HL-60 (cell line): ENCODE data around the gene UCN3.

ENCODE experiments used
- DNase-seq, 2 experiments: peaks; one replicate each; pipeline ENCODE4 v3.0.0-alpha.2; 2010 to 2020; ENCODE audit warnings: low read depth in 1 of 2, low spot score in 1 of 2
- H3K27ac ChIP-seq: fragments of 250-450 bp; sonication (Bioruptor Pico); replicated peaks from 2 replicates; pipeline ENCODE4 v1.5.1; 2020; ENCODE audit warnings: mild to moderate bottlenecking, moderate library complexity
- H3K27me3 ChIP-seq: fragments of 250-450 bp; sonication (Bioruptor Pico); 2 replicates; pipeline ENCODE4 v1.5.1; 2021; ENCODE audit warnings: mild to moderate bottlenecking, moderate library complexity; ENCODE audit not compliant: insufficient read depth, poor library complexity, severe bottlenecking
- H3K4me3 ChIP-seq: replicated peaks from 2 replicates; pipeline ENCODE4 v1.5.1; 2011; ENCODE audit warnings: mild to moderate bottlenecking, control low read depth, low read length; ENCODE audit not compliant: insufficient read depth
- GABPA ChIP-seq: IDR thresholded peaks from 2 replicates; pipeline ENCODE4 v1.6.1; 2012; ENCODE audit warnings: low read depth
- POLR2AphosphoS5 ChIP-seq: IDR thresholded peaks from 2 replicates; pipeline ENCODE4 v1.6.1; 2012; ENCODE audit warnings: low read depth
- SPI1 ChIP-seq: IDR thresholded peaks from 2 replicates; pipeline ENCODE4 v1.6.1; 2012; ENCODE audit warnings: low read depth, mild to moderate bottlenecking, borderline replicate concordance
- TF ChIP-seq, protein P1 (sequence below): IDR thresholded peaks from one replicate; pipeline ENCODE4 v1.5.1; 2011; ENCODE audit warnings: low read length, control low read depth, inconsistent platforms; ENCODE audit not compliant: insufficient read depth
- TF ChIP-seq, protein P2 (sequence below): IDR thresholded peaks from 2 replicates; pipeline ENCODE4 v1.6.1; 2012; ENCODE audit warnings: low read depth; ENCODE audit not compliant: insufficient replicate concordance

UCN3 gene

DNA sequence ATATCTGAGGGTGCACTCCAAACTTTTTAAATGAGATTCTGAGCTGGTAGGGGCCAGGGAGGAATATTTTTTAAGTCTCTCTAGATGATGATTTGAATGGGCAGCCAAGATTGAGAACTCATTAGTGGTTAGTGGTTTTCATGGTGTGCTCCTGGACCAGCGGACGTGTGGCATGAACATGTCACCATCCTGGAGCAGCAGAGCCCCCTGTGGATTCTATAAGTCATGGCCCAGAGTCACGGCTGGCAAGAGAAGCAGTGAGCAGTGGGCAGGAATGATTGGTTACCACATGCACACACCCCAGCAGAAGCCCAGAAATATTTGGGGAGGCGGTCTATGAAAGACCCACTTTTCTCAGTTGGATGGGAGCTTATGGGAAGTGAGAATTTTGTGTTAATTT lies 21.2 kb upstream of the UCN3 start:
- TF ChIP-seq SPI1 (no peak), POLR2AphosphoS5 (no peak), GABPA (no peak)
- TF ChIP-seq, protein P1, sequence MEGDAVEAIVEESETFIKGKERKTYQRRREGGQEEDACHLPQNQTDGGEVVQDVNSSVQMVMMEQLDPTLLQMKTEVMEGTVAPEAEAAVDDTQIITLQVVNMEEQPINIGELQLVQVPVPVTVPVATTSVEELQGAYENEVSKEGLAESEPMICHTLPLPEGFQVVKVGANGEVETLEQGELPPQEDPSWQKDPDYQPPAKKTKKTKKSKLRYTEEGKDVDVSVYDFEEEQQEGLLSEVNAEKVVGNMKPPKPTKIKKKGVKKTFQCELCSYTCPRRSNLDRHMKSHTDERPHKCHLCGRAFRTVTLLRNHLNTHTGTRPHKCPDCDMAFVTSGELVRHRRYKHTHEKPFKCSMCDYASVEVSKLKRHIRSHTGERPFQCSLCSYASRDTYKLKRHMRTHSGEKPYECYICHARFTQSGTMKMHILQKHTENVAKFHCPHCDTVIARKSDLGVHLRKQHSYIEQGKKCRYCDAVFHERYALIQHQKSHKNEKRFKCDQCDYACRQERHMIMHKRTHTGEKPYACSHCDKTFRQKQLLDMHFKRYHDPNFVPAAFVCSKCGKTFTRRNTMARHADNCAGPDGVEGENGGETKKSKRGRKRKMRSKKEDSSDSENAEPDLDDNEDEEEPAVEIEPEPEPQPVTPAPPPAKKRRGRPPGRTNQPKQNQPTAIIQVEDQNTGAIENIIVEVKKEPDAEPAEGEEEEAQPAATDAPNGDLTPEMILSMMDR, result no peak
- TF ChIP-seq, protein P2, sequence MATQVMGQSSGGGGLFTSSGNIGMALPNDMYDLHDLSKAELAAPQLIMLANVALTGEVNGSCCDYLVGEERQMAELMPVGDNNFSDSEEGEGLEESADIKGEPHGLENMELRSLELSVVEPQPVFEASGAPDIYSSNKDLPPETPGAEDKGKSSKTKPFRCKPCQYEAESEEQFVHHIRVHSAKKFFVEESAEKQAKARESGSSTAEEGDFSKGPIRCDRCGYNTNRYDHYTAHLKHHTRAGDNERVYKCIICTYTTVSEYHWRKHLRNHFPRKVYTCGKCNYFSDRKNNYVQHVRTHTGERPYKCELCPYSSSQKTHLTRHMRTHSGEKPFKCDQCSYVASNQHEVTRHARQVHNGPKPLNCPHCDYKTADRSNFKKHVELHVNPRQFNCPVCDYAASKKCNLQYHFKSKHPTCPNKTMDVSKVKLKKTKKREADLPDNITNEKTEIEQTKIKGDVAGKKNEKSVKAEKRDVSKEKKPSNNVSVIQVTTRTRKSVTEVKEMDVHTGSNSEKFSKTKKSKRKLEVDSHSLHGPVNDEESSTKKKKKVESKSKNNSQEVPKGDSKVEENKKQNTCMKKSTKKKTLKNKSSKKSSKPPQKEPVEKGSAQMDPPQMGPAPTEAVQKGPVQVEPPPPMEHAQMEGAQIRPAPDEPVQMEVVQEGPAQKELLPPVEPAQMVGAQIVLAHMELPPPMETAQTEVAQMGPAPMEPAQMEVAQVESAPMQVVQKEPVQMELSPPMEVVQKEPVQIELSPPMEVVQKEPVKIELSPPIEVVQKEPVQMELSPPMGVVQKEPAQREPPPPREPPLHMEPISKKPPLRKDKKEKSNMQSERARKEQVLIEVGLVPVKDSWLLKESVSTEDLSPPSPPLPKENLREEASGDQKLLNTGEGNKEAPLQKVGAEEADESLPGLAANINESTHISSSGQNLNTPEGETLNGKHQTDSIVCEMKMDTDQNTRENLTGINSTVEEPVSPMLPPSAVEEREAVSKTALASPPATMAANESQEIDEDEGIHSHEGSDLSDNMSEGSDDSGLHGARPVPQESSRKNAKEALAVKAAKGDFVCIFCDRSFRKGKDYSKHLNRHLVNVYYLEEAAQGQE, result no peak
- DNase-seq, result no peak
- Histone ChIP-seq H3K4me3 (no peak overlapping the region), H3K27me3 (no peaks in the 10 kb centered on the region), H3K27ac (no peak overlapping the region)

DNA sequence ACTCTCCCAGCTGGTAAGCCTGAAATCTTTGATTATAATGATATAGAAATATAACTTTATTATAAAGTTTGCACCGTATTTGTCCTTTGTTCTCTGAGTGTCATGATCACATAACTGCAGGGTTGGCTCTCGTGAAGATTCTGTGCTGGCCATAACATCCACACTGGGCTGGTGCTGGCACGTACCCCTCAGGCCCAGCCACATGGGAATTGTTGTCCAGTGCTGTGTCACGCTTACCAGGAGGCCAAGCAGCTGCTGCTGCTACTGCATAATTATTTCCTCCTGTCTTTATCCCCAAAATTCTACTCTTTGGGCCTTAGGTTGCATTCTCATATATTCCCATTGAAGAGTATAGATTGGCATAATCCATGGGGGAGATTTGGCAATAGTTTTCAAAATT lies 20.8 kb upstream of the UCN3 start:
- Histone ChIP-seq H3K27me3 (no peaks in the 10 kb centered on the region), H3K4me3 (no peak overlapping the region), H3K27ac (no peak overlapping the region)
- DNase-seq, result no peak
- TF ChIP-seq GABPA (no peak), POLR2AphosphoS5 (no peak), SPI1 (no peak)
- TF ChIP-seq, protein P2, result no peak
- TF ChIP-seq, protein P1, result no peak

DNA sequence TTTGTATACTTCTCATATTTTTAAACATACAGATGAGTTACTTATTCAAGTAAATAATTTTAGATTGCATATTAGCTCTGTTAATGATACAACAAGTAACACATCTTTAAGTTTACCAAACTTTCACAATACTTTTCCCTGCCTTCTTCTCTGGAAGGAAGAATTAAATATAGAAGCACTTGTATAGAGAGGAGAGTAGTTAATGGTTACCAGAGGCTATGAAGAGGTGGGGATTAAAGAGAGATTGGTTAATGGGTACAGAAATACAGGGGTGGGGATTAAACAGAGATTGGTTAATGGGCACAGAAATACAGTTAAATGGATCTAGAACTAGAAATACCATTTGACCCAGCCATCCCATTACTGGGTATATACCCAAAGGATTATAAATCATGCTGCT lies 20.0 kb upstream of the UCN3 start:
- Histone ChIP-seq H3K27me3 (no peaks in the 10 kb centered on the region), H3K27ac (no peak overlapping the region), H3K4me3 (no peak overlapping the region)
- TF ChIP-seq, protein P1, result no peak
- no peak for TF ChIP-seq SPI1
- no peak for TF ChIP-seq GABPA
- TF ChIP-seq, protein P2, result no peak
- TF ChIP-seq POLR2AphosphoS5, result no peak
- no peak for DNase-seq
